Kasumi-1 (cell line): ENCODE measurements around the gene SUGP1.

Source experiments
- DNase-seq, 2 experiments: peaks; one replicate each; lab custom pipeline; 2025; lab: John Stamatoyannopoulos, UW

The SUGP1 gene

DNA sequence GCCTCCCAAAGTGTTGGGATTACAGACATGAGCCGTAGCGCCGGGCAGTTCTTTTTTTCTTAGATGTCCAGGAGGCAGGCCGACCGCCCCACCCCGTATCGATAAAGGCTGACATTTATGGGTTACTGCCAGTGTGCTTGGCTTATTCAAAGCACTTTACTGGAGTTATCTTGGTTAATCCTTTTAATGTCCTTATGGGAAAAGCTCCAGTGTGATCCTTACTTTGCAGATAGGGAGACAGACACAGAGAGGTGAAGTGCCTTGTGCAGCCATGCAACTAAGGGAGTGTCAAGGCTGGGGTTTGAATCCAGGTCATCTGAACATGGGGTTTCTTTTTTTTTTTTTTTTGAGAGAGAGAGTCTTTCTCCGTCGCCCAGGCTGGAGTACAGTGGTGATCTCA is 89.3 kb downstream of the SUGP1 start:
- DNase-seq: no peak

DNA sequence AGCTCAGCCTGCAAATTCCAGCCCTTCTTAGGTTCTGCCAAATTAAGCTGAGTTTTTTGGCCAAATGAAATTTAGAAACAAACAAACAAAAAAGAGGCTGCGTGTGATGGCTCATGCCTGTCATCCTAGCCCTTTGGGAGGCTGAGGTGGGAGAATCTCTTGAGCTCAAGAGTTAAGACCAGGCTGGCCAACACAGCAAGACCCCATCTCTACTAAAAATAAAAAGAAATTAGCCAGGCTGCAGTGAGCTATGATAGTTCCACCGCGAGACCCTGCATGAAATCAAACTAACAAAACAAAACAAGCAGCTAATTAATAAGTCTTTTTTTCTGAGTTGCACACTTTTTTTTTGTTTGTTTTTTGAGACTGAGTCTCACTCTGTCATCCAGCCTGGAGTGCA is 90.6 kb downstream of the SUGP1 start:
- DNase-seq: no peak

DNA sequence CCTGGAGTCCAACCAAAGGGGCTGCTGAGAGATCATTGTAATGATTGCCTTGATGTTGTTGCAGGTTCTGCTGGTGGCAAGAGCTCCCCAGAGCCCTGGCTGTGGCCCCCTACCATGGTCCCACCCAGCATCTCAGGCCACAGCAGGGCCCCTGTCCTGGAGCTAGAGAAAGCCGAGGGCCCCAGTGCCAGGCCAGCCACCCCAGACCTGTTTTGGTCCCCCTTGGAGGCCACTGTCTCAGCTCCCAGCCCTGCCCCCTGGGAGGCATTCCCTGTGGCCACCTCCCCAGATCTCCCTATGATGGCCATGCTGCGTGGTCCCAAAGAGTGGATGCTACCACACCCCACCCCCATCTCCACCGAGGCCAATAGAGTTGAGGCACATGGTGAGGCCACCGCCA is 93.1 kb downstream of the SUGP1 start:
- DNase-seq: no peak

DNA sequence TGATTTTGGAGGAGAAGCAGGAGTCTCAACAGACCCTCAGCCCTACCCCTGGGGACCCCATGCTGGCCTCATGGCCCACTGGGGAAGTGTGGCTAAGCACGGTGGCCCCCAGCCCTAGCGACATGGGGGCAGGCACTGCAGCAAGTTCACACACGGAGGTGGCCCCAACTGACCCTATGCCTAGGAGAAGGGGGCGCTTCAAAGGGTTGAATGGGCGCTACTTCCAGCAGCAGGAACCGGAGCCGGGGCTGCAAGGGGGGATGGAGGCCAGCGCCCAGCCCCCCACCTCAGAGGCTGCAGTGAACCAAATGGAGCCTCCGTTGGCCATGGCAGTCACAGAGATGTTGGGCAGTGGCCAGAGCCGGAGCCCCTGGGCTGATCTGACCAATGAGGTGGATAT is 93.6 kb downstream of the SUGP1 start:
- DNase-seq: no peak

- no peak for DNase-seq
These were observed 94.1 kb downstream of the SUGP1 start for GRCh38 chr19:19226204-19226603.
